ENCODE results near the gene ZNF48. TPM values are rescaled to one million over a fixed set of nuclear protein-coding genes. Genes with fewer than 3 reads are reported as not detected.

The ZNF48 gene
- total RNA-seq, 1 experiment from 2014 or later = 8.9 TPM

DNA sequence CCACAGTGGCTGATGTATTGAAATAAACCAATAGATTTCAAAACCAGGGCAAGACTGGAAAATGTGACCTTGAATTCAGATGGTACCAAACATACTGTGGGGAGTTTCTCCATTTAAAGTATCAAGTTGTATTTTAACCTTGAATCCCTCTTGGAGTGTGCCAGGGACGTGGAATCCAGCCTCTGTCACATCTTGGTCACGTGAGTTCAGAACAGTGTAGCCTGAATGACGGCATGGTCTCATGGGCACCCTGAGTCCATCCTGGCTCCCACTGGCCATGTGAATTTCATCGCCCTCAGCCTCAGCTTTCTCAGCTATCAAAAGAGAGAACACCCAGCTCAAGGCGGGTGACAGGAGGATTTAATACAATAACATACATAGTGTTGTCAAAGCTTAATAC lies 18.9 kb downstream of the ZNF48 start:
- DNase-seq (no peak), ATAC-seq (no peak)
- Histone ChIP-seq H4K20me1 (ENCODE audit: low read length) (no peaks in the 10 kb centered on the region), H2AFZ (ENCODE audit: low read length) (no peak overlapping the region), H3K27me3 (ENCODE audit: low read length) (no peaks in the 10 kb centered on the region), H3K27ac (ENCODE audit: low read length) (no peak overlapping the region), H3K9ac (ENCODE audit: low read length) (no peak overlapping the region), H3K36me3 (ENCODE audit: low read depth, low read length) (no peaks in the 10 kb centered on the region), H3K4me1 (ENCODE audit: insufficient read depth, low read length) (peaks cover 8% of the 10 kb centered on the region; the same call in 1 of the 2 replicates), H3K4me2 (ENCODE audit: low read length) (no peak overlapping the region), H3K4me3 (ENCODE audit: low read length) (no peak overlapping the region), H3K9me3 (ENCODE audit: low read length) (no peaks in the 10 kb centered on the region), H3K9me2 (replicated peaks; ENCODE audit: low read length) (no peaks in the 10 kb centered on the region), H3K79me2 (ENCODE audit: low read length) (no peaks in the 10 kb centered on the region), H3F3A (ENCODE audit: low read length, unreplicated experiment) (no peaks in the 10 kb centered on the region)
- ChIA-PET POLR2A (ENCODE audit: unreplicated experiment) (no interaction called here), CTCF (no interaction called here)
- intact Hi-C loops (cut with micrococcal nuclease) = no loop called here
- BruUV-seq (replicated peaks) = no TSS peak
- TF ChIP-seq, protein P1, sequence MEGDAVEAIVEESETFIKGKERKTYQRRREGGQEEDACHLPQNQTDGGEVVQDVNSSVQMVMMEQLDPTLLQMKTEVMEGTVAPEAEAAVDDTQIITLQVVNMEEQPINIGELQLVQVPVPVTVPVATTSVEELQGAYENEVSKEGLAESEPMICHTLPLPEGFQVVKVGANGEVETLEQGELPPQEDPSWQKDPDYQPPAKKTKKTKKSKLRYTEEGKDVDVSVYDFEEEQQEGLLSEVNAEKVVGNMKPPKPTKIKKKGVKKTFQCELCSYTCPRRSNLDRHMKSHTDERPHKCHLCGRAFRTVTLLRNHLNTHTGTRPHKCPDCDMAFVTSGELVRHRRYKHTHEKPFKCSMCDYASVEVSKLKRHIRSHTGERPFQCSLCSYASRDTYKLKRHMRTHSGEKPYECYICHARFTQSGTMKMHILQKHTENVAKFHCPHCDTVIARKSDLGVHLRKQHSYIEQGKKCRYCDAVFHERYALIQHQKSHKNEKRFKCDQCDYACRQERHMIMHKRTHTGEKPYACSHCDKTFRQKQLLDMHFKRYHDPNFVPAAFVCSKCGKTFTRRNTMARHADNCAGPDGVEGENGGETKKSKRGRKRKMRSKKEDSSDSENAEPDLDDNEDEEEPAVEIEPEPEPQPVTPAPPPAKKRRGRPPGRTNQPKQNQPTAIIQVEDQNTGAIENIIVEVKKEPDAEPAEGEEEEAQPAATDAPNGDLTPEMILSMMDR (conservative IDR thresholded peaks at IDR 0.05; ENCODE audit: low read depth, low read length) = no peak
- TF ChIP-seq EZH2phosphoT487 (IDR thresholded peaks at IDR 0.05; ENCODE audit: borderline replicate concordance, low read length) (no peak), EZH2 (IDR thresholded peaks at IDR 0.05; ENCODE audit: low read length, unreplicated experiment) (no peak)

DNA sequence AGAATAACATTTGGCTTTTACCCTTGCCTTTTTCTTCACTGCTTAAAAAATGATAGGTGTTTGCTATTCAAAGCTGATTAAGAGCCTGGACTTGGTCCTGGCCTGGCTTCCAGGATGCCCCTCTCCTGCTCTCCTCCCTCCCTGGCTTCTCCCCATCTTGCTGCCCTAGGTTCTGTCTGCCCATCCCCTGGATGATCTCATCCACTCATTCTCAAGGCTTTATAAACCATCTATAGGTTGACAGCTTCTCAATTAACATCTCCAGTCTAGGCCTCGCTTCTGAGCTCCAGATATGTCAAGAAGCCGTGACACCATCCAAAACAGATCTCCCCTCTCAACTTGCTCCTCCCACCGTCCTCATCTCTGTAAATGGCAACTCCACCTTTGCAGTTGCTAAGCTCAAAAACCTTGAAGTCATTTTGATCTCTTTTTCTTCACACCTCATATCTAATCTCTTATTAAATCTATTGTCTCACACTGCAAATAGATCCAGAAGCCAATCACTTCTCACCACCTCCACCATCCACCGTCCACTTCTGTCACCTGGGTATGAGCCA lies 20.9 kb downstream of the ZNF48 start:
- H3K9me2 ChIP-seq (replicated peaks; ENCODE audit: low read length) = no peaks in the 10 kb centered on the region
- no peak for TF ChIP-seq EZH2phosphoT487 (IDR thresholded peaks at IDR 0.05; ENCODE audit: borderline replicate concordance, low read length)
- no peak for TF ChIP-seq EZH2 (IDR thresholded peaks at IDR 0.05; ENCODE audit: low read length, unreplicated experiment)
- TF ChIP-seq, protein P1 (conservative IDR thresholded peaks at IDR 0.05; ENCODE audit: low read depth, low read length) = no peak
- no peaks in the 10 kb centered on the region for H3K27me3 ChIP-seq (ENCODE audit: low read length)
- DNase-seq = no peak
- H3K79me2 ChIP-seq (ENCODE audit: low read length) = no peaks in the 10 kb centered on the region
- CTCF ChIA-PET = no interaction called here
- no peak overlapping the region for H3K4me3 ChIP-seq (ENCODE audit: low read length)
- intact Hi-C loops (cut with micrococcal nuclease) = no loop called here
- no peak overlapping the region for H3K4me2 ChIP-seq (ENCODE audit: low read length)
- BruUV-seq (replicated peaks) = no TSS peak
- H3K36me3 ChIP-seq (ENCODE audit: low read depth, low read length) = no peaks in the 10 kb centered on the region; the same call in 1 of the 2 replicates
- no peaks in the 10 kb centered on the region for H3K9me3 ChIP-seq (ENCODE audit: low read length)
- no peaks in the 10 kb centered on the region for H4K20me1 ChIP-seq (ENCODE audit: low read length)
- H2AFZ ChIP-seq (ENCODE audit: low read length) = no peak overlapping the region
- peaks cover 6% of the 10 kb centered on the region; the same call in 1 of the 2 replicates for H3K4me1 ChIP-seq (ENCODE audit: insufficient read depth, low read length)
- no peaks in the 10 kb centered on the region for H3F3A ChIP-seq (ENCODE audit: low read length, unreplicated experiment)
- no peak overlapping the region for H3K9ac ChIP-seq (ENCODE audit: low read length)
- no peak for ATAC-seq
- H3K27ac ChIP-seq (ENCODE audit: low read length) = no peak overlapping the region
- POLR2A ChIA-PET (ENCODE audit: unreplicated experiment) = no interaction called here
